ENCODE measurements around the gene FXYD4. TPM values are rescaled to one million over a fixed set of nuclear protein-coding genes. Genes with fewer than 3 reads are reported as not detected.
A peak's percentile ranks its signal among the peaks of the same experiment; 100 is the strongest.

Gene FXYD4
- polyA plus RNA-seq, 1 of the 3 experiments (the other 2 are of a cell fraction) = not detected

DNA sequence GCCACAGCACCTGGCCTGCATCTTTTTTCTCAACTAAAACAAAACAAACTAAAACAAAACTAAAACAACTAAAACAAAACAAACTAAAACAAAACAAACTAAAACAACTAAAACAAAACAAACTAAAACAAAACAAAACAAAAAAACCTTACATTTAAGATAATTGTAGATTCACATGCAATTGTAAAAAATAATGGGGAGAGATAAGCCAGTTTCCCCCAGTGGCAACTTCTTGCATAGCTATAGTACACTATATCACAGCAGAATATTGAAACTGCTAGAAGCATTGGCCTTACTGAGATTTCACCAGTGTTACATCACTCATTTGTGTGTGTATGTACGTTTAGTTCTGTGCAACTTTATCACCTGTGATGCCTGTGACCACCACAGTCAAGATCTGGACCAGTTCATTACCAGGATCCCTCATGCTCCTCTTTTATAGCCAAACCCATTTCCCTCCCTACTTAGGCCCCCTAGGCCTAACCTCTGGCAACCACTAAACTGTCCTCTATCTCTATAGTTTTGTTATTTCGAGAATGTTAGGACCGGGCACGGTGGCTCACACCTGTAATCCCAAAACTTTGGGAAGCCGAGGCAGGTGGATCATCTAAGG, 9.3 kb downstream of the FXYD4 start:
- H3K79me2 ChIP-seq (ENCODE audit: insufficient read depth) = no peaks in the 10 kb centered on the region
- no peaks in the 10 kb centered on the region for H3K4me1 ChIP-seq (ENCODE audit: control insufficient read depth in 1 of 2, insufficient read depth in 2 of 2, low read depth in 1 of 2, low read length in 1 of 2)
- DNase-seq = peak; percentile 30
- no peak overlapping the region for H2AFZ ChIP-seq (ENCODE audit: low read depth)
- H3K9me2 ChIP-seq = no peaks in the 10 kb centered on the region
- POLR2A ChIA-PET = no interaction called here
- no peaks in the 10 kb centered on the region for H3K9me3 ChIP-seq
- H3K27me3 ChIP-seq (ENCODE audit: insufficient read depth) = no peaks in the 10 kb centered on the region
- no peak overlapping the region for H3K4me2 ChIP-seq
- WGBS (ENCODE audit: low lambda C conversion rate) = 76% methylated on average over 5 of the region's 5 CpGs
- H3F3A ChIP-seq (replicated peaks; ENCODE audit: insufficient read depth) = peaks cover 10% of the 10 kb centered on the region
- H4K20me1 ChIP-seq (ENCODE audit: insufficient read depth) = peaks cover 15% of the 10 kb centered on the region; the same call in 1 of the 2 replicates
- no peak overlapping the region for H3K27ac ChIP-seq (ENCODE audit: low read depth in 2 of 2, low read length in 1 of 2)
- H3K4me3 ChIP-seq (ENCODE audit: low read depth in 2 of 2, low read length in 1 of 2) = no peak overlapping the region
- CTCF ChIA-PET = interaction anchor here (0.7 to 1.3 kb wide), 3 partner anchors 10 to 21 kb away, joined by 3 to 4 read pairs (median 3); no protein-coding TSS in a partner anchor
- H3K9ac ChIP-seq = no peak overlapping the region
- H3K36me3 ChIP-seq (replicated peaks in 1 of 2; ENCODE audit: control insufficient read depth in 1 of 2, insufficient read depth in 2 of 2, low read length in 1 of 2) = peaks cover 8% of the 10 kb centered on the region in 2 experiments
- TF ChIP-seq, protein P1, sequence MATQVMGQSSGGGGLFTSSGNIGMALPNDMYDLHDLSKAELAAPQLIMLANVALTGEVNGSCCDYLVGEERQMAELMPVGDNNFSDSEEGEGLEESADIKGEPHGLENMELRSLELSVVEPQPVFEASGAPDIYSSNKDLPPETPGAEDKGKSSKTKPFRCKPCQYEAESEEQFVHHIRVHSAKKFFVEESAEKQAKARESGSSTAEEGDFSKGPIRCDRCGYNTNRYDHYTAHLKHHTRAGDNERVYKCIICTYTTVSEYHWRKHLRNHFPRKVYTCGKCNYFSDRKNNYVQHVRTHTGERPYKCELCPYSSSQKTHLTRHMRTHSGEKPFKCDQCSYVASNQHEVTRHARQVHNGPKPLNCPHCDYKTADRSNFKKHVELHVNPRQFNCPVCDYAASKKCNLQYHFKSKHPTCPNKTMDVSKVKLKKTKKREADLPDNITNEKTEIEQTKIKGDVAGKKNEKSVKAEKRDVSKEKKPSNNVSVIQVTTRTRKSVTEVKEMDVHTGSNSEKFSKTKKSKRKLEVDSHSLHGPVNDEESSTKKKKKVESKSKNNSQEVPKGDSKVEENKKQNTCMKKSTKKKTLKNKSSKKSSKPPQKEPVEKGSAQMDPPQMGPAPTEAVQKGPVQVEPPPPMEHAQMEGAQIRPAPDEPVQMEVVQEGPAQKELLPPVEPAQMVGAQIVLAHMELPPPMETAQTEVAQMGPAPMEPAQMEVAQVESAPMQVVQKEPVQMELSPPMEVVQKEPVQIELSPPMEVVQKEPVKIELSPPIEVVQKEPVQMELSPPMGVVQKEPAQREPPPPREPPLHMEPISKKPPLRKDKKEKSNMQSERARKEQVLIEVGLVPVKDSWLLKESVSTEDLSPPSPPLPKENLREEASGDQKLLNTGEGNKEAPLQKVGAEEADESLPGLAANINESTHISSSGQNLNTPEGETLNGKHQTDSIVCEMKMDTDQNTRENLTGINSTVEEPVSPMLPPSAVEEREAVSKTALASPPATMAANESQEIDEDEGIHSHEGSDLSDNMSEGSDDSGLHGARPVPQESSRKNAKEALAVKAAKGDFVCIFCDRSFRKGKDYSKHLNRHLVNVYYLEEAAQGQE (IDR thresholded peaks at IDR 0.05; ENCODE audit: low read depth, low read length) = no peak
- TF ChIP-seq, protein P2, sequence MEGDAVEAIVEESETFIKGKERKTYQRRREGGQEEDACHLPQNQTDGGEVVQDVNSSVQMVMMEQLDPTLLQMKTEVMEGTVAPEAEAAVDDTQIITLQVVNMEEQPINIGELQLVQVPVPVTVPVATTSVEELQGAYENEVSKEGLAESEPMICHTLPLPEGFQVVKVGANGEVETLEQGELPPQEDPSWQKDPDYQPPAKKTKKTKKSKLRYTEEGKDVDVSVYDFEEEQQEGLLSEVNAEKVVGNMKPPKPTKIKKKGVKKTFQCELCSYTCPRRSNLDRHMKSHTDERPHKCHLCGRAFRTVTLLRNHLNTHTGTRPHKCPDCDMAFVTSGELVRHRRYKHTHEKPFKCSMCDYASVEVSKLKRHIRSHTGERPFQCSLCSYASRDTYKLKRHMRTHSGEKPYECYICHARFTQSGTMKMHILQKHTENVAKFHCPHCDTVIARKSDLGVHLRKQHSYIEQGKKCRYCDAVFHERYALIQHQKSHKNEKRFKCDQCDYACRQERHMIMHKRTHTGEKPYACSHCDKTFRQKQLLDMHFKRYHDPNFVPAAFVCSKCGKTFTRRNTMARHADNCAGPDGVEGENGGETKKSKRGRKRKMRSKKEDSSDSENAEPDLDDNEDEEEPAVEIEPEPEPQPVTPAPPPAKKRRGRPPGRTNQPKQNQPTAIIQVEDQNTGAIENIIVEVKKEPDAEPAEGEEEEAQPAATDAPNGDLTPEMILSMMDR (IDR thresholded peaks at IDR 0.05) = peak; percentile 33

DNA sequence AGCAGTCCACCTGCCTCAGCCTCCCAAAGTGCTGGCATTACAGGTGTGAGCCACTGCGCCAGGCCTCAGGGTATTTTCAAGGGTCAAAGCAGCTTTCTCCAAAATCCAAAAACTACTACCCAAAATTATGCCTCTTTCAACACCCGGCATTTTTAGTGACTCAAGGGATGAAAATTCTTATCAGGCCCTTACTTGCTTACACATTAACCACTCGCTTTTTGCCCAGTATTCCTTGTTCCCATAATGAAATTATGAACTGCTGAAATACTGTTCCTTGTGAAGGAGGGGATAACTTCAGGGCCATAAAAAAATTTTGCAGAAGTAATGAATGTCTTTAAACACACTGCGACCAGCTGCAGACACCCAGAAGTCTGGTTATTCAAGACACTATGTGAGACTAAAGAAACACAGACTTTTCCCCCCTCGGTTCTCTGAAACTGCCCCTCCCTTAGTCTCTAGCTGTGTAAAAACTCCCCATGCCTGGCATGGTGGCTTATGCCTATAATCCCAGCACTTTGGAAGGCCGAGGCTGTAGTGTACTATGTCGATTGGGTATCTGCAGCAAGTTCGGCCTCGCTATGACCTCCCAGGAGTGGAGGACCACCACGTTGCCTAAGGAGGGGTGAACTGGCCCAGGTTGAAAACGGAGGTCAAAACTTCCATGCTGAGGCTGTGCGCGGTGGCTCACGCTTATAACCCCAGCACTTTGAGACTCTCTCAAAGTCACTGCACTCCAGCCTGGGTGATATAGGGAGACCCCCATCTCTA, 12.0 kb downstream of the FXYD4 start:
- Histone ChIP-seq H3K9me2 (no peaks in the 10 kb centered on the region), H3K4me1 (ENCODE audit: control insufficient read depth in 1 of 2, insufficient read depth in 2 of 2, low read depth in 1 of 2, low read length in 1 of 2) (no peaks in the 10 kb centered on the region), H3F3A (replicated peaks; ENCODE audit: insufficient read depth) (peaks cover 33% of the 10 kb centered on the region), H3K9me3 (no peaks in the 10 kb centered on the region), H3K4me3 (ENCODE audit: low read depth in 2 of 2, low read length in 1 of 2) (no peak overlapping the region), H4K20me1 (ENCODE audit: insufficient read depth) (peaks cover 42% of the 10 kb centered on the region), H3K27me3 (ENCODE audit: insufficient read depth) (no peaks in the 10 kb centered on the region), H3K36me3 (replicated peaks in 1 of 2; ENCODE audit: control insufficient read depth in 1 of 2, insufficient read depth in 2 of 2, low read length in 1 of 2) (peaks cover 33 to 35% of the 10 kb centered on the region in 2 experiments), H3K27ac (ENCODE audit: low read depth in 2 of 2, low read length in 1 of 2) (no peak overlapping the region), H2AFZ (ENCODE audit: low read depth) (no peak overlapping the region), H3K9ac (no peak overlapping the region), H3K4me2 (no peak overlapping the region), H3K79me2 (ENCODE audit: insufficient read depth) (peaks cover 6% of the 10 kb centered on the region; the same call in 1 of the 2 replicates)
- DNase-seq = no peak
- 84% methylated on average over 14 of the region's 14 CpGs for WGBS (ENCODE audit: low lambda C conversion rate)
- CTCF ChIA-PET = interaction anchor here (0.9 kb wide), 1 partner anchor 9 kb away, joined by 3 read pairs; no protein-coding TSS in a partner anchor
- POLR2A ChIA-PET = interaction anchor here (1.1 kb wide), 1 partner anchor 12 kb away, joined by 3 read pairs; no protein-coding TSS in a partner anchor
- no peak for TF ChIP-seq NRF1 (IDR thresholded peaks at IDR 0.05; ENCODE audit: low read depth, low read length)
- no peak for TF ChIP-seq RAD21 (IDR thresholded peaks at IDR 0.05; ENCODE audit: low read length)
- TF ChIP-seq EZH2phosphoT487 (IDR thresholded peaks at IDR 0.05; ENCODE audit: borderline replicate concordance, low read depth) = no peak
- no peak for TF ChIP-seq TEAD4 (IDR thresholded peaks at IDR 0.05; ENCODE audit: borderline replicate concordance, insufficient read depth)
- TF ChIP-seq YY1 (IDR thresholded peaks at IDR 0.05; ENCODE audit: low read depth) = no peak
- no peak for TF ChIP-seq RFX5 (IDR thresholded peaks at IDR 0.05; ENCODE audit: low read length)
- no peak for TF ChIP-seq POLR2AphosphoS5 (IDR thresholded peaks at IDR 0.05; ENCODE audit: low read depth, low read length)
- TF ChIP-seq, protein P3, sequence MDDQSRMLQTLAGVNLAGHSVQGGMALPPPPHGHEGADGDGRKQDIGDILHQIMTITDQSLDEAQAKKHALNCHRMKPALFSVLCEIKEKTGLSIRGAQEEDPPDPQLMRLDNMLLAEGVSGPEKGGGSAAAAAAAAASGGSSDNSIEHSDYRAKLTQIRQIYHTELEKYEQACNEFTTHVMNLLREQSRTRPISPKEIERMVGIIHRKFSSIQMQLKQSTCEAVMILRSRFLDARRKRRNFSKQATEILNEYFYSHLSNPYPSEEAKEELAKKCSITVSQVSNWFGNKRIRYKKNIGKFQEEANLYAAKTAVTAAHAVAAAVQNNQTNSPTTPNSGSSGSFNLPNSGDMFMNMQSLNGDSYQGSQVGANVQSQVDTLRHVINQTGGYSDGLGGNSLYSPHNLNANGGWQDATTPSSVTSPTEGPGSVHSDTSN (IDR thresholded peaks at IDR 0.05) = no peak
- TF ChIP-seq CHD2 (IDR thresholded peaks at IDR 0.05; ENCODE audit: low read length, partially characterized antibody) = no peak
- TF ChIP-seq, protein P4, sequence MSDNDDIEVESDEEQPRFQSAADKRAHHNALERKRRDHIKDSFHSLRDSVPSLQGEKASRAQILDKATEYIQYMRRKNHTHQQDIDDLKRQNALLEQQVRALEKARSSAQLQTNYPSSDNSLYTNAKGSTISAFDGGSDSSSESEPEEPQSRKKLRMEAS (IDR thresholded peaks at IDR 0.05; ENCODE audit: low read depth) = no peak
- TF ChIP-seq FOXM1 (IDR thresholded peaks at IDR 0.05; ENCODE audit: low read depth) = no peak
- no peak for TF ChIP-seq FOXJ3 (CRISPR knock-in tag; IDR thresholded peaks at IDR 0.05)
- no peak for TF ChIP-seq SIN3A (IDR thresholded peaks at IDR 0.05; ENCODE audit: borderline replicate concordance, low read depth, low read length)
- TF ChIP-seq EP300 (IDR thresholded peaks at IDR 0.05; ENCODE audit: borderline replicate concordance in 1 of 2, low read depth in 1 of 2, low read length in 1 of 2) = no peak
- no peak for TF ChIP-seq RCOR1 (IDR thresholded peaks at IDR 0.05; ENCODE audit: low read length)
